Lower leg skin (tissue), 3 donors: ENCODE measurements around the gene OAF.

ENCODE experiments used
- CTCF ChIP-seq, 3 donors: fragments of 450-650 bp; IDR thresholded peaks; one replicate each; pipeline ENCODE4 v1.5.1; 2016; ENCODE audit warnings: antibody characterized with exemption in 3 of 3, mild to moderate bottlenecking in 3 of 3, moderate library complexity in 2 of 3
- POLR2A ChIP-seq, 2 donors: fragments of 450-650 bp; IDR thresholded peaks; one replicate each; pipeline ENCODE4 v1.6.1; 2016 to 2017; ENCODE audit warnings: antibody characterized with exemption in 2 of 2, mild to moderate bottlenecking in 1 of 2, moderate library complexity in 1 of 2

- TF ChIP-seq CTCF (IDR thresholded peaks at IDR 0.05) (no peak), POLR2A (IDR thresholded peaks at IDR 0.05) (no peak)
Measured at GRCh38 chr11:120215634-120216033, 4.8 kb downstream of the OAF start.
